SU-DHL-6 (cell line): ENCODE data around the gene FHOD3.

Experiments used
- EZH2phosphoT487 ChIP-seq: fragments of 200-600 bp; sonication (generic), shearing (Covaris generic); conservative IDR thresholded peaks from 2 replicates; pipeline ENCODE4 v1.6.1; 2018; ENCODE audit warnings: mild to moderate bottlenecking, antibody characterized with exemption, low read length, moderate library complexity, mixed read lengths
- TF ChIP-seq, protein P1 (sequence below): fragments of 200-600 bp; sonication (generic); IDR thresholded peaks from one replicate; pipeline ENCODE4 v1.5.1; 2017; ENCODE audit warnings: antibody characterized with exemption, mild to moderate bottlenecking, low read length, moderate library complexity; ENCODE audit not compliant: insufficient read depth, poor library complexity, severe bottlenecking

DNA sequence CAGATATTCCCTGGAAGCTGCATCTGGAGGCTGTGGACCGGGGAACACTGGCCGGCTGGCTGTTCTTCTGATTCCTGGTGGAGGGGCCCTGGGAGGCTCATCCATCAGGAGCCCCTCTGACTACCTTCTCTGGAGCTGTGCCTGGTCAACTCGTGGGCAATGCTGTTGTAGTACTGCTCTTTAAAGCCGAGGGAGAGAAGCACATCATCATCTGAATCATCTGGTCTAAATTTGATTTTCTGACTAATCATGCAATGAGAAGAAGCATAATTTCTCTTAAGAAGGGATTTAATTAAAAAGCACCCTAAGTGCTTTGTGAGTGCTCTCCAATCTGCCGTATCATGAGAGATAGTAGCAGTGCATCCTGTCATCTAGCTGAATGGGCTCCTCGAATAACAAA lies 229.5 kb downstream of the FHOD3 start:
- TF ChIP-seq, protein P1, sequence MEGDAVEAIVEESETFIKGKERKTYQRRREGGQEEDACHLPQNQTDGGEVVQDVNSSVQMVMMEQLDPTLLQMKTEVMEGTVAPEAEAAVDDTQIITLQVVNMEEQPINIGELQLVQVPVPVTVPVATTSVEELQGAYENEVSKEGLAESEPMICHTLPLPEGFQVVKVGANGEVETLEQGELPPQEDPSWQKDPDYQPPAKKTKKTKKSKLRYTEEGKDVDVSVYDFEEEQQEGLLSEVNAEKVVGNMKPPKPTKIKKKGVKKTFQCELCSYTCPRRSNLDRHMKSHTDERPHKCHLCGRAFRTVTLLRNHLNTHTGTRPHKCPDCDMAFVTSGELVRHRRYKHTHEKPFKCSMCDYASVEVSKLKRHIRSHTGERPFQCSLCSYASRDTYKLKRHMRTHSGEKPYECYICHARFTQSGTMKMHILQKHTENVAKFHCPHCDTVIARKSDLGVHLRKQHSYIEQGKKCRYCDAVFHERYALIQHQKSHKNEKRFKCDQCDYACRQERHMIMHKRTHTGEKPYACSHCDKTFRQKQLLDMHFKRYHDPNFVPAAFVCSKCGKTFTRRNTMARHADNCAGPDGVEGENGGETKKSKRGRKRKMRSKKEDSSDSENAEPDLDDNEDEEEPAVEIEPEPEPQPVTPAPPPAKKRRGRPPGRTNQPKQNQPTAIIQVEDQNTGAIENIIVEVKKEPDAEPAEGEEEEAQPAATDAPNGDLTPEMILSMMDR, result no peak
- no peak for TF ChIP-seq EZH2phosphoT487
